PFSK-1 (cell line): ENCODE measurements around the gene ITPRID1.

Experiments
- FOXP2 ChIP-seq: optimal IDR thresholded peaks from 2 replicates; pipeline ENCODE3; 2011; ENCODE audit warnings: borderline replicate concordance, control low read depth, inconsistent platforms; ENCODE audit not compliant: insufficient read depth; ENCODE audit errors: extremely low read length, extremely low read depth
- POLR2AphosphoS5 ChIP-seq: IDR thresholded peaks from 2 replicates; pipeline ENCODE4 v1.6.1; 2012; ENCODE audit warnings: low read depth, mild to moderate bottlenecking, control low read depth, low read length, moderate library complexity
- REST ChIP-seq, 2 experiments: IDR thresholded peaks; 2 replicates each; pipeline versions ENCODE4 v1.6.1 to v1.8.0; 2011 to 2012; ENCODE audit warnings: low read depth in 2 of 2, low read length in 2 of 2, control low read depth in 1 of 2, inconsistent platforms in 1 of 2, mild to moderate bottlenecking in 1 of 2, moderate library complexity in 1 of 2; ENCODE audit not compliant: insufficient read depth in 1 of 2
- SIN3A ChIP-seq: IDR thresholded peaks from 2 replicates; pipeline ENCODE4 v1.6.1; 2012; ENCODE audit warnings: mild to moderate bottlenecking, low read length, moderate library complexity, borderline replicate concordance; ENCODE audit not compliant: insufficient read depth
- TAF1 ChIP-seq: IDR thresholded peaks from 2 replicates; pipeline ENCODE4 v1.6.1; 2012; ENCODE audit warnings: low read length, control low read depth, borderline replicate concordance; ENCODE audit not compliant: insufficient read depth

The ITPRID1 gene

GRCh38 chr7:31500656-31501055 lies 13.2 kb upstream of the ITPRID1 start:
- TF ChIP-seq REST (IDR thresholded peaks at IDR 0.05; ENCODE audit: insufficient read depth in 1 of 2, low read depth in 2 of 2, low read length in 2 of 2) (no peak), FOXP2 (no peak), SIN3A (no peak), TAF1 (no peak), POLR2AphosphoS5 (no peak)

GRCh38 chr7:31508823-31509222 lies 5.1 kb upstream of the ITPRID1 start:
- TF ChIP-seq REST (IDR thresholded peaks at IDR 0.05; ENCODE audit: insufficient read depth in 1 of 2, low read depth in 2 of 2, low read length in 2 of 2) (no peak), TAF1 (no peak), SIN3A (no peak), POLR2AphosphoS5 (no peak), FOXP2 (no peak)

GRCh38 chr7:31512166-31512565 lies 1.7 kb upstream of the ITPRID1 start:
- no peak for TF ChIP-seq FOXP2
- TF ChIP-seq POLR2AphosphoS5: no peak
- no peak for TF ChIP-seq TAF1

GRCh38 chr7:31516680-31517502 lies 3.0 kb downstream of the ITPRID1 start:
- TF ChIP-seq TAF1 (no peak), SIN3A (no peak), POLR2AphosphoS5 (no peak), REST (IDR thresholded peaks at IDR 0.05; ENCODE audit: insufficient read depth in 1 of 2, low read depth in 2 of 2, low read length in 2 of 2) (no peak), FOXP2 (no peak)

- no peak for TF ChIP-seq REST (IDR thresholded peaks at IDR 0.05; ENCODE audit: insufficient read depth in 1 of 2, low read depth in 2 of 2, low read length in 2 of 2)
- TF ChIP-seq TAF1: no peak
- TF ChIP-seq SIN3A: no peak
- TF ChIP-seq POLR2AphosphoS5: no peak
- no peak for TF ChIP-seq FOXP2
These were observed 3.6 kb downstream of the ITPRID1 start for GRCh38 chr7:31517513-31517912.
